HEK293 (cell line): ENCODE data around the gene MYO9B.

Experiments used
- CTCF ChIA-PET: fragments of 350-600 bp; formaldehyde crosslinking; extraction: SDS; loops from one replicate; lab custom pipeline; 2021; ENCODE audit warnings: antibody characterized with exemption; lab: Yijun Ruan, JAX
- POLR2A ChIA-PET: fragments of 300-600 bp; formaldehyde crosslinking; extraction: SDS; loops from one replicate; lab custom pipeline; 2020; ENCODE audit warnings: antibody characterized with exemption, inconsistent platforms; lab: Yijun Ruan, JAX
- H3K27ac ChIP-seq: fragments of 200-500 bp; sonication (Bioruptor generic); 2 replicates; pipeline ENCODE4 v1.5.1; 2014; ENCODE audit warnings: low read depth, low read length, control low read depth, inconsistent platforms; ENCODE audit errors: extremely low read depth
- H3K36me3 ChIP-seq, 2 experiments: fragments of 200-500 bp in 1 of 2; sonication (Bioruptor generic) in 1 of 2; 1 replicate in 1 of 2; 2 replicates in 1 of 2; pipeline ENCODE4 v1.5.1; 2014 to 2017; ENCODE audit warnings: inconsistent platforms in 2 of 2, low read length in 2 of 2; ENCODE audit not compliant: control insufficient read depth in 2 of 2, insufficient read depth in 1 of 2
- H3K4me1 ChIP-seq: fragments of 200-500 bp; sonication (Bioruptor generic); 2 replicates; pipeline ENCODE4 v1.5.1; 2014; ENCODE audit warnings: mild to moderate bottlenecking, low read length, inconsistent platforms; ENCODE audit not compliant: control insufficient read depth, insufficient read depth
- H3K4me3 ChIP-seq: 2 replicates; pipeline ENCODE4 v1.5.1; 2011; ENCODE audit warnings: low read depth, mild to moderate bottlenecking, control low read depth, low read length, moderate library complexity
- H3K9me3 ChIP-seq: fragments of 200-500 bp; sonication (Bioruptor generic); 2 replicates; pipeline ENCODE4 v1.5.1; 2014; ENCODE audit warnings: low read depth, low read length, inconsistent platforms; ENCODE audit not compliant: control insufficient read depth, insufficient read depth
- BCL11A ChIP-seq: fragments of 450-650 bp; formaldehyde crosslinking; IDR thresholded peaks from 2 replicates; pipeline ENCODE4 v1.5.1; 2016; ENCODE audit warnings: low read depth, missing biosample characterization, missing genetic modification characterization
- EGR2 ChIP-seq: fragments of 450-650 bp; formaldehyde crosslinking; IDR thresholded peaks from 2 replicates; pipeline ENCODE4 v1.5.1; 2016; ENCODE audit warnings: low read depth, missing biosample characterization, missing genetic modification characterization
- GLIS1 ChIP-seq: fragments of 450-650 bp; formaldehyde crosslinking; IDR thresholded peaks from 2 replicates; pipeline ENCODE4 v1.5.1; 2016; ENCODE audit warnings: missing biosample characterization, missing genetic modification characterization
- KLF9 ChIP-seq: fragments of 450-650 bp; formaldehyde crosslinking; IDR thresholded peaks from 2 replicates; pipeline ENCODE4 v1.5.1; 2016; ENCODE audit warnings: missing biosample characterization, missing genetic modification characterization, low read depth
- MZF1 ChIP-seq: fragments of 450-650 bp; formaldehyde crosslinking; IDR thresholded peaks from 2 replicates; pipeline ENCODE4 v1.5.1; 2017; ENCODE audit warnings: missing biosample characterization, missing genetic modification characterization, borderline replicate concordance
- PATZ1 ChIP-seq: fragments of 450-650 bp; formaldehyde crosslinking; IDR thresholded peaks from 2 replicates; pipeline ENCODE4 v1.5.1; 2016; ENCODE audit warnings: missing biosample characterization, missing genetic modification characterization
- YY2 ChIP-seq: fragments of 450-650 bp; formaldehyde crosslinking; IDR thresholded peaks from 2 replicates; pipeline ENCODE4 v1.5.1; 2016; ENCODE audit warnings: missing biosample characterization, missing genetic modification characterization
- ZBTB20 ChIP-seq: fragments of 450-650 bp; formaldehyde crosslinking; IDR thresholded peaks from 2 replicates; pipeline ENCODE4 v1.5.1; 2016; ENCODE audit warnings: missing biosample characterization, missing genetic modification characterization
- ZEB2 ChIP-seq: fragments of 450-650 bp; formaldehyde crosslinking; IDR thresholded peaks from 2 replicates; pipeline ENCODE4 v1.5.1; 2016; ENCODE audit warnings: missing biosample characterization, missing genetic modification characterization
- ZFHX2 ChIP-seq: fragments of 450-650 bp; formaldehyde crosslinking; conservative IDR thresholded peaks from 2 replicates; pipeline ENCODE4 v1.5.1; 2016; ENCODE audit warnings: missing biosample characterization, missing genetic modification characterization
- ZNF114 ChIP-seq: fragments of 450-650 bp; formaldehyde crosslinking; IDR thresholded peaks from 2 replicates; pipeline ENCODE4 v1.5.0; 2017; ENCODE audit warnings: missing biosample characterization, missing genetic modification characterization
- ZNF24 ChIP-seq: fragments of 450-650 bp; formaldehyde crosslinking; IDR thresholded peaks from 2 replicates; pipeline ENCODE4 v1.5.1; 2016; ENCODE audit warnings: missing biosample characterization, missing genetic modification characterization
- ZNF311 ChIP-seq: fragments of 450-650 bp; formaldehyde crosslinking; IDR thresholded peaks from 2 replicates; pipeline ENCODE4 v1.5.1; 2017; ENCODE audit warnings: missing biosample characterization, missing genetic modification characterization, borderline replicate concordance
- ZNF37A ChIP-seq: fragments of 450-650 bp; IDR thresholded peaks from 2 replicates; pipeline ENCODE4 v1.5.1; 2018; ENCODE audit warnings: missing biosample characterization, missing genetic modification characterization
- ZNF416 ChIP-seq: fragments of 450-650 bp; formaldehyde crosslinking; IDR thresholded peaks from 2 replicates; pipeline ENCODE4 v1.5.1; 2016; ENCODE audit warnings: missing biosample characterization, missing genetic modification characterization
- ZNF473 ChIP-seq: fragments of 450-650 bp; formaldehyde crosslinking; IDR thresholded peaks from 2 replicates; pipeline ENCODE4 v1.5.1; 2017; ENCODE audit warnings: missing biosample characterization, missing genetic modification characterization
- ZNF488 ChIP-seq: fragments of 450-650 bp; formaldehyde crosslinking; IDR thresholded peaks from 2 replicates; pipeline ENCODE4 v1.5.1; 2016; ENCODE audit warnings: missing biosample characterization, missing genetic modification characterization
- ZNF654 ChIP-seq: fragments of 450-650 bp; formaldehyde crosslinking; IDR thresholded peaks from 2 replicates; pipeline ENCODE4 v1.5.1; 2016; ENCODE audit warnings: low read depth, missing biosample characterization, missing genetic modification characterization
- ZNF658 ChIP-seq: fragments of 450-650 bp; formaldehyde crosslinking; IDR thresholded peaks from 2 replicates; pipeline ENCODE4; 2016; ENCODE audit warnings: missing biosample characterization, missing genetic modification characterization
- ZNF792 ChIP-seq: fragments of 450-650 bp; formaldehyde crosslinking; IDR thresholded peaks from 2 replicates; pipeline ENCODE4 v1.5.1; 2016; ENCODE audit warnings: missing biosample characterization, missing genetic modification characterization
- TF ChIP-seq, protein P1 (sequence below): fragments of 450-650 bp; formaldehyde crosslinking; IDR thresholded peaks from 2 replicates; pipeline ENCODE4 v1.5.1; 2017; ENCODE audit warnings: missing biosample characterization, missing genetic modification characterization

Gene MYO9B

DNA sequence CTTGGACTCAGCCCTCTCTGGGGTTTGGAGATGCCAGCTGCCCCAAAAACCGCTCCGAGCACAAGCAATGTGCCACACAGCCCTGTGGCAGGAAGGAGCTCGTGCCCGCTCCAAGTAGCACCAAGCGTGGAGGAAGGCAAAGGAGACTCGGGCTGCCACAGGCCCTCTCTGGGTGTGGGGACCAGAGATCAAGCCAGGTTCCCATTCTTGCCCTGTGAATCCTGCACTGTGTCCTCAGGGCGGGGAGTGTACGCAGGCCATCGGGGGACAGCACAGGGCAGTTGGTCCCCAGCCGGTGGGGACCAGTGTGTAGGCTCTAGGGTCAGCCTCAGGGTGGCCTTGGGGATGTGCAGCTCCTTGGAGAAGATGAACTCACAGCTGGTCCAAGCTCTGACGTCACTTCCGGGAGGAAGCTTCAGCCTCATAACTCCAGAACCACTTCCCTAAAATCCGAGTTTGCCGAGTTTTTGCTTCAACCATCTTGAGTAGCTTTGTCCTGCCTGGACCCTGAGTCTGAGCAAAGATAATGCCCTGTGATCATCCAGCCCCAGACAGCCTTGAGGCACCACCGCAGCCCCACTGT is 39.6 kb upstream of the MYO9B start (continued):
- TF ChIP-seq ZNF488 (tag by site-specific recombination) (no peak), MZF1 (tag by site-specific recombination) (no peak), GLIS1 (tag by site-specific recombination) (no peak), KLF9 (tag by site-specific recombination) (no peak), ZBTB20 (no peak), BCL11A (tag by site-specific recombination) (no peak), ZNF658 (tag by site-specific recombination) (no peak), ZNF473 (tag by site-specific recombination) (no peak), ZNF416 (tag by site-specific recombination) (no peak), ZNF654 (tag by site-specific recombination) (no peak)

DNA sequence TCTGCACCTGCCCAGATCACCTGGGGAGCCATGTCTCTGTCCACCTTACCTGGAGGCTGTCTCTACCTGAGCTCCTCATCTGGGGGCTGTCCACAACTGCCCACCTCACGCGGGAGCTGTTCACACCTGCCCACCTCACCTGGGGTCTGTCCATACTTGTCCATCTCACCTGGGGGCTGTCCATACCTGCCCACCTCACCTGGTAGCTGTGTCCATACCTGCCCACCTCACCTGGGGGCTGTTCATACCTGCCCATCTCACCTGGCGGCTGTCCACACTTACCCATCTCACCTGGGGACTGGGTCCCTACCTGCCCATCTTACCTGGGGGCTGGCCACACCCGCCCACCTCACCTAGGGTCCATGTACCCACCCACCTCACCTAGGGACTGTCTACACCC is 38.9 kb upstream of the MYO9B start:
- Histone ChIP-seq H3K36me3 (no peaks in the 10 kb centered on the region), H3K4me1 (no peaks in the 10 kb centered on the region), H3K9me3 (no peaks in the 10 kb centered on the region), H3K27ac (no peak overlapping the region), H3K4me3 (no peak overlapping the region)
- CTCF ChIA-PET = interaction anchor here (1.2 kb wide), 1 partner anchor 16 kb away, joined by 5 read pairs; no protein-coding TSS in a partner anchor
- POLR2A ChIA-PET = no interaction called here
- TF ChIP-seq ZNF24 (no peak), ZEB2 (tag by site-specific recombination) (peak; percentile 95), ZNF37A (tag by site-specific recombination) (no peak)

DNA sequence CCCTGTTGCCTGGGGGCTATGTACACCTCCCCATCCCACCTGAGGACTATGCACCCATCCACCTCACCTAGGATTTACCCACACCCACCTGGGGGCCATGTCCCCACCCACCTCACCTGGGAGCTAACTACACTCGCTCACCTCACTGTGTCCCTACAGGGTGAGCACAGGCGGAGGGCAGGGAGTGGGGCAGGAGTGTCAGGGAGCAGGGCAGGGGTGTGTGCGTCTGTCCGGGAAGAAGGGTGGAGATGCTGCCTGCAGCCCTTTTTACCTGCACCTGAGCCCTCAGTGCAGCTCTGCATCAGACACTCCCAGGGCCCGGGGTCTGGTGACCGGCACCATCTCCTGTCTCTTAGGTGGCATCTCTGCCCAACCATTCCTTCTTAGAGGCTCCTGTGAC is 38.4 kb upstream of the MYO9B start:
- H3K9me3 ChIP-seq = no peaks in the 10 kb centered on the region
- no peak overlapping the region for H3K27ac ChIP-seq
- H3K4me1 ChIP-seq = no peaks in the 10 kb centered on the region
- POLR2A ChIA-PET = no interaction called here
- TF ChIP-seq ZNF114 (tag by site-specific recombination) = no peak
- TF ChIP-seq ZNF311 (tag by site-specific recombination) = no peak
- TF ChIP-seq, protein P1, sequence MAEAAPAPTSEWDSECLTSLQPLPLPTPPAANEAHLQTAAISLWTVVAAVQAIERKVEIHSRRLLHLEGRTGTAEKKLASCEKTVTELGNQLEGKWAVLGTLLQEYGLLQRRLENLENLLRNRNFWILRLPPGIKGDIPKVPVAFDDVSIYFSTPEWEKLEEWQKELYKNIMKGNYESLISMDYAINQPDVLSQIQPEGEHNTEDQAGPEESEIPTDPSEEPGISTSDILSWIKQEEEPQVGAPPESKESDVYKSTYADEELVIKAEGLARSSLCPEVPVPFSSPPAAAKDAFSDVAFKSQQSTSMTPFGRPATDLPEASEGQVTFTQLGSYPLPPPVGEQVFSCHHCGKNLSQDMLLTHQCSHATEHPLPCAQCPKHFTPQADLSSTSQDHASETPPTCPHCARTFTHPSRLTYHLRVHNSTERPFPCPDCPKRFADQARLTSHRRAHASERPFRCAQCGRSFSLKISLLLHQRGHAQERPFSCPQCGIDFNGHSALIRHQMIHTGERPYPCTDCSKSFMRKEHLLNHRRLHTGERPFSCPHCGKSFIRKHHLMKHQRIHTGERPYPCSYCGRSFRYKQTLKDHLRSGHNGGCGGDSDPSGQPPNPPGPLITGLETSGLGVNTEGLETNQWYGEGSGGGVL = no peak
- 0 out of 2 replicates have a peak, but pooled peaks have one; percentile 1 for TF ChIP-seq EGR2 (tag by site-specific recombination)
- TF ChIP-seq ZFHX2 (tag by site-specific recombination) = 0 out of 2 replicates have a peak, but pooled peaks have one; percentile 1
- no peak for TF ChIP-seq PATZ1 (tag by site-specific recombination)
- no peak for TF ChIP-seq YY2 (tag by site-specific recombination)
- TF ChIP-seq ZNF792 (tag by site-specific recombination) = no peak
- CTCF ChIA-PET = interaction anchor here (1.2 kb wide), 1 partner anchor 15 kb away, joined by 5 read pairs; no protein-coding TSS in a partner anchor
- no peaks in the 10 kb centered on the region for H3K36me3 ChIP-seq
- H3K4me3 ChIP-seq = no peak overlapping the region
